GM19463 (cell line): ENCODE data around the gene SUSD3.
"Not testable (repeated sequence)": the region's sequence is repeated elsewhere in the genome, so short reads cannot be mapped to it uniquely, and the experiment has no call there.

ENCODE experiments used
- ATAC-seq: cut with Tn5 transposase; IDR thresholded peaks from one replicate; pipeline ENCODE4 v1.9.1; 2021; ENCODE audit warnings: mild to moderate bottlenecking, moderate library complexity; ENCODE audit not compliant: unreplicated experiment

SUSD3 gene

GRCh38 chr9:93058355-93059010, at the start of gene SUSD3:
Gene SUSD3, plus strand, starts transcription at chr9:93058701. Its CDS starts 42 bp downstream, at chr9:93058743.
- ATAC-seq = peak; percentile 41

- ATAC-seq = no peak
These were observed 49.0 kb upstream of the SUSD3 start for GRCh38 chr9:93009337-93010015.

GRCh38 chr9:93010056-93010455, 48.4 kb upstream of the SUSD3 start:
- ATAC-seq = no peak

DNA sequence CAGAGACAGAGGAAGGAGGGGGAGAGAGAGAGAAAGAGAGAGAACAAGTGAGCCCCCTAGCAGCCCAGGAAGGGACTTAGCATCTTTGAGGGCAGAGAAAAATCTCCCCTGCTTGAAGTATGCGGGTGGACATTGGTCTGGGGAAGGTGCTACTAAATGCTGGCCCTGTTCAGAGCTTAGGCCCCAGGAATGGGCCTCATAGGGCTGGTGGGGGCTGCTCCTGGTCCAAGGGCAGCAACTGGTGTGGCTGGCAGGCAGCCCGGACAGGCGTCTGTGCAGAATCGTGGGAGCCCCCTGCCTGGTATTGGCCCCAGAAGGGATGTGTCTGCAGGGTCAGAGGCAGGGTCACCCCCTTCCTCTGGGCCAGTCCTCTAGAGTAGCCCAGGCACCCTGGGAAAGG, 47.8 kb upstream of the SUSD3 start:
- no peak for ATAC-seq

GRCh38 chr9:93011114-93011513, 47.4 kb upstream of the SUSD3 start:
- ATAC-seq = no peak

DNA sequence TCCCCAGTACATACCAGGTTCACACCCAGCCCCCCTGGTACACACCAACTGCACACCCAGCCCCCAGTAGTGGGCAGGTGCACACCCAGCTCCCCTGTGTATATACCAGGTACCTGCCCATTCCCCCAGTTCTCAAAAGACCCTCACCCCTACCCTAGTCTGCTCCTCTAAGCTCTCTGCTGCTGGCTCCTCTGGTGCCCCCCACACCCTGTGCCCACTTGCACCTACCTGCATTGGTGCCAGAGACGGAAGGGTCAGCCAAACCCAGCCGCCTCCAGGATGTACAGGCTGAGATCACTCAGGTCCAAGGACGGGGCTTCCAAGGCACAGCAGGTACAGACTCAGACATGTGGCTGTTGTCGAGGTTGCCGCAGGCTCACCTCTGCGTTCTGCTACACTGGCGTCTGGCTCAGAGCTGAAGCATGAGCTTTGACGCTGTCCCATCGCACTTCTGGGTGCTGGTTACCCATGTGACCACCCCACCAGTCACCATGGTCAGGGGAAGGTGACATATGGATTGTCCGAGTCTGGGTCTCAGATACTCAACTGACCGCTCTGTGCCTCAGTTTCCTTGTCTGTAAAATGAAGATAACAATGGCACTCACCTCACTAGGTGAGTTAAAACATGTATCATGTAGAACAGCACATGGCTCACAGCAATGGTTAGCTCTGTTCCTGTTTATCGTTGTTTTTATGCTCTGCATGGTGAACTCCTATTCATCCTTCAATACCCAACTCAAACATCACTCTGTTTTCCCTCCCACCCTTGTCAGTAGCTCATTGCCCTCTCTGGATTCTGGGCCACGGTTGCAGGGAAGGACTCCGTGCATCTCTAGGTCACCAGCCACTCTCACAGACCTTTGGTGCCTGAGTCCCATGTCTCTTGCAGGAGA, 45.3 kb upstream of the SUSD3 start:
- ATAC-seq = no peak

DNA sequence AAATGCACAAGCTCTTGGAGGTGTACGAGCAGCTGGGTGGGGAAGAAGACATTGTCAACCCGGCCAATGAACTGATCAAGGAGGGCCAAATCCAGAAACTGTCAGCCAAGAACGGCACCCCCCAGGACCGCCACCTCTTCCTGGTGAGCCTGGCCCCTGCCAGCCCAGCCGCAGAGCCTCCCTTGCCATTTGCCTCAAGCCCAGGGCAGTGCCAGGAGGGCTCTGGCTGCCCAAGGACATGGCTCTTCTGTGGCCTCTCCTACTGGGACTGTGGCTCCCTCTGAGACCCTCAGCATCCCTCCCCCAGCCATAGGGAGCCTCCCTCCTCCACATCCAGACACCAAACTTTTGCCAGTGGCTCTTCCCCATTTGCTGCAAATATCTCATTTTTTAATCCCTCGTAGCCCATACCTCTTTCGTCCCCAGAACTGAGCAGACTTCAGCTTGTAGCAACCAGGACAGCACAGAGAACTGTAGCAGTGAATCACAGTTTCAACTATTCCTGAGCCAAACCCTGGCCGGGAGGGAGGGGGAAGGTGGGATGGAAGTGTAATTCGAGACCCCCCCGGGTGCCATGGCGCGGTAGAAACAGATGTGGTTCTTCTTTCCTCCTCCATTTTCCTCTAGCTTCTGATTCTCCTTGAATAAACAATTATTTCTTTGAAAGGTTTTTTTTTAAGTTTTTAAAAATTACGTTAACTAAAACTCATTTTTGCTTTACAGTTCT, 44.5 kb upstream of the SUSD3 start:
- ATAC-seq = no peak

- not testable (repeated sequence) for ATAC-seq
These were observed 43.3 kb upstream of the SUSD3 start for GRCh38 chr9:93015190-93015589.

GRCh38 chr9:93017621-93018020, 40.9 kb upstream of the SUSD3 start:
- no peak for ATAC-seq

GRCh38 chr9:93020151-93020550, 38.4 kb upstream of the SUSD3 start:
- no peak for ATAC-seq

DNA sequence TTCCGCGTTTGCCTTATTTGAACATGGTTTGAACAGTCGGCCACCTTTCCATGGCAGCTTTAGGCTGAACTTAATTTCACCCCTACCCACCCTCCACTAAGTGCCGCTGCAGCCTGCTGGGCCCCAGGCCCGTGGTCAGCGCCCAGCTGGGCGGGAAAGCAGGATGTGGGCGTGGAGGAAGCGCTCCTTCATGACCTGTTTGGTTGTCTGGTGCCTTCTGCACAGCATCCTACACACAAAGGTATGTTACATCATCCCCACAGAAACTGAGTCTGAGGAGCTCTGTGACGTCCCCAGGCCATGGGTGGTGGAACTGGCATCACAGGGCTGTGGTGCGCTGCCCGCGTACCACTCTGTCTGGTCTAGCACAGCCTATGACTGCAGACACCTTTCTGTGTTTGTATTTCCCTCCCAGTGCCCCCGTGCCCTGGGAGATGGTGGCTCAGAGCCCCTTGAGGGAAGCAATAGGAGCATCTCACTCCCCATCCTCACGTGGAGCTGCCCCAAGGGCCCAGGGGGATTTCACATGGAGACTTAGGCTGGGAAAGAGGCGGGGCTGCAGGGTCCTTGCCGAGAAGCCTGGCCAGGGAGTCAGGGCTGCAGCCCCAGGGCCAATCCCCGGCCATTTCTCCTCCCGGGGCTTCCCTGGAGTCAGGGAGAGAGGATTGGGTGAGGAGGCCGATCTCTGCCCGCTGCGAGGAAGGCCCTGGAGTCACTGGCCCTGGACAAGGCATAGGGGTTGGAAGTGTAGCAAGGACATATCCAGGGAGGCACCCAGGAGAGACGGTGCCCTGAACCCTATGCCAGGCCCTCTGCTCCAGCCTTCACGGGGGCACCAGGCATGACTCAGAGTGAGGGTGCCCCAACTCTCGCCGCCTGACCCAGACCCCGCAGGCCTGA, 37.5 kb upstream of the SUSD3 start:
- no peak for ATAC-seq

DNA sequence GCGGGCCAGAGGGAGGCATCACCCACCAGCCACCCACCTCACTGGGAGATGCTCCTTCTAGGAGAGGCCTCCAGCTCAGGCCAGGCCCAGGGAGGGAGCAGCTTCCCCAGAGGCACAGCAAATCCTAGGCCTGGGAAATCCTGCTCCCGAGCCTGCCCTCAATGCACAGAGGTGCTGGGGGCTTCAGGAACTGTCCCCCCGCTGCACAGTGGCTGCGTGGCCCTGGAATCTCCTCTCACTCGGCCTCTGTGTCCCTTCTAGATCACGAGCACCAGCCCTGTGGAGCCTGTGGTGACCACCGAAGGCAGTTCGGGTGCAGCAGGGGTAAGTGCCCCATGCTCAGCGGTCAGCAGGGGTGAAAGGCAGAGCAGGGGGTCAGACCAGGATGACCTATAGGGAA, 36.4 kb upstream of the SUSD3 start:
- no peak for ATAC-seq

DNA sequence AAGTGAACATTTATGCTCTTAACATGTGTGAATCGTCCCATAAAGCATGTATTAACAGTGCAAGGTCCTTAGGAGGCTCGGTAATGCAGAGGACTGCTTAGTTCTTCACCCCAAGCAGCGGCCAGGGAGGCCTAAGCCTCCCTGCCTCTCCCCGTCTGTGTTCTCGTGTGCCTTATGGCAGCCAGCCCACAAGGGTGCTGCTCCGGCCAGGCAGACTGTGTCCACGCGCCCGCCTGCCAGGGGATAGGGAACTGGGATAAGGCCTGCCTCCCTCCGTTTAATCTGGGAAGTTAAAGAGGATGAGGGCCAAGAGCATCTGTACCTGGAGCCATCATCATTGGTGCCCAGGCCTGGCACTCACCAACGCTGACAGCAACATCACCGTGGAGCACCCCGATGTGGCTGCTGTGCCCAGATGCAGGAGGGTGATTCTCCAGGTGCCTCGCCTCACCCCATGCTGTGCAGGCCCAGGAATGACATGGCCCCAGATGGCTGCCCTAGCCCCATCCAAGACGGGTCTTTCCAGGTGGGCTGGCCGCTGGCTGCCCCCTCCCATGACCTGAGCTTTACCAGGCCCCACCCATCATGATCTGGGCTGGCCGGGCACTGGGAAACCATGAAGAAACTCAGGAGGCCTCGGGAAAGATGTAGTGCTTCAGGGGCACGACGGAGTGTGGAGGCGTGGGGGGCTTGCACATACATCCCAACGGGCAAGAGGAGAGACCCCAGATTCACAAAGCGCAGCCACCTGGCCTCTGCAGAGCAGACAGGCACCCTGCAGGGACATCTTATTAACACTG, 35.6 kb upstream of the SUSD3 start:
- no peak for ATAC-seq

DNA sequence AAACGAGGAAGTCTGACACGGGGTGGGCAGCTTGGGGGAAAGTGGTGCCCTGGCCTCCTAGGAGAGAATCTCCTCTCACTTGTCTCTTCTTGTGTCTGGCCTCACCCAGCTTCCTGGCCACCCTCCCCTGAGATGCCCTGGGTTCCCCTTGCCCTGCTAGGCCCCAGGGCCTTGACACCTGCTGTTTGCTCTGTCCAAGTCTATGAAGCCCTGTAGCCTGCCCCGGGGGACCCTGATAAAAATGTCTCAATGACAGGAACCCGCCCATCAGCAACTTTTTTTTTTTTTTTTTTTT, 35.0 kb upstream of the SUSD3 start:
- ATAC-seq = no peak

DNA sequence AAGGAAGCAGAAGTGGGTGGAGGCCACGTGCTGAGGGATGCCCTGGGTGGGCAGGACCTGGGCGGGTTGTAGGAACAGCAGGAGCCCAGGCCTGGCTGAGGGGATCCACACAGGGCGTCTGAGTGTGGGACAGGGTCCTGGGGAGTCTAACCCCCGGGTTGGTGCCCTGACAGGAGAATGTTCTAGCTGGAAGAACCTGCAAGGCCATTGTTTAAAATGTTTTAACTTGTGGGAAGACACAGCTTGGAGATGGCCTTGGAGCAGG, 33.9 kb upstream of the SUSD3 start:
- ATAC-seq = no peak

DNA sequence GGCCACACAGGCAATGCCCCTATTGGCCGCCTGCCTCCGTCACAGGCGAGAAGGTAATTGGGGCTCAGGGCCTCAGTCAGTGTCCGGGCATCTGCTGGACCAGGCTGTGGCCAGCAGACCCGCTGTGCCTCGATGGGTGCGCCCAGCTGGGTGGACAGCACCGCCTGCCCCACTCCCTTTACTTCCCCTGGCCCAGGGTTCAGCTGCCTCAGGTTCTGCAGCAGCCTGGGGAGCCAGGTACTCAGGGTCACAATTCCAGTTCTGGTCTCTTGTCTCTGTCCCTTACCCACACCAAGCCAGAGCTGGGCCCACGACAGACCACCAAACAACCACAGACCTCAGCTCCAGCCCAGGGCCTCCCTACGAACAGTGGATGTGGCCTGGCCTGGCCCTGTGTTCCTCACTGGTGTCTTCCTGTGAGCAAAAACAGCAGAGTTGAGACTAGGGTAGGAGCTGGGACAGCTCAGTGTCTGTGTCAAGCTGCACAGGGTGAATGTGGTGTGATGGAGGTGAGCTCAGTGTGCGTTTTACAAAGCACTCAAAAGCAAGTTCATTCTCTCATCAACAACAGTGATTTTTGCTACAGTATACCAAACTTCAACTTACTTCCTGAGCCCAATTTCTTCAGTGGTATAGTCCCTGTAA, 33.4 kb upstream of the SUSD3 start:
- no peak for ATAC-seq

DNA sequence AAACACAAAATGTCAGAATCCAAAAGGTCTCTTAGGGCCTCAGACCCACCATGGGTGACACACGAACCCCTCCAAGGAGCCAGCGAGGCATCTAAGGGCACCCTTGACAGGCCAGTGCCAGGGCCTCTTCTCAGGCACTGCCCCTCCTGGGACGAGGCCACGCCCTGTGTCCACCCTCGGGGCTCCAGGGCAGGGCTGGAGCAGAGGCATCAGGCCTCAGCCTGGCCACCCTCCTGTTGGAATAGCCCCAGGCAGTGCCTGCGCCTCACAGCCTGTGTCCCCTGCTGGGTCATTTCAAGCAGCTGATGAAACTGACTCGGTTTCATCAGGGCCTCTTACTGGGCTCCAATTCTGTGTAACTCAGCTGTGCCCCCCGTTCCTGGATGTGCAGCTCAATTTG, 32.8 kb upstream of the SUSD3 start:
- no peak for ATAC-seq

GRCh38 chr9:93026640-93027039, 31.9 kb upstream of the SUSD3 start:
- no peak for ATAC-seq

GRCh38 chr9:93027750-93028149, 30.8 kb upstream of the SUSD3 start:
- ATAC-seq = no peak
